GM19468 (cell line): ENCODE data around the gene WWC1.

Experiments used
- ATAC-seq: cut with Tn5 transposase; IDR thresholded peaks from one replicate; pipeline ENCODE4 v1.9.1; 2021; ENCODE audit warnings: mild to moderate bottlenecking, moderate library complexity, moderate number of reproducible peaks; ENCODE audit not compliant: unreplicated experiment; ENCODE audit errors: extremely low read depth

The WWC1 gene

GRCh38 chr5:168359820-168360460, 68.5 kb downstream of the WWC1 start:
- no peak for ATAC-seq

GRCh38 chr5:168360521-168361285, 69.3 kb downstream of the WWC1 start:
- no peak for ATAC-seq

- no peak for ATAC-seq
Measured at GRCh38 chr5:168362097-168362885, 70.8 kb downstream of the WWC1 start.

- no peak for ATAC-seq
Measured at GRCh38 chr5:168364151-168364661, 72.8 kb downstream of the WWC1 start.

- ATAC-seq, result no peak
Measured at GRCh38 chr5:168364750-168365550, 73.5 kb downstream of the WWC1 start.

GRCh38 chr5:168365581-168366081, 74.2 kb downstream of the WWC1 start:
- ATAC-seq, result no peak

- ATAC-seq, result no peak
Measured at GRCh38 chr5:168366116-168366515, 74.7 kb downstream of the WWC1 start.

- ATAC-seq, result no peak
Measured at GRCh38 chr5:168368854-168369253, 77.4 kb downstream of the WWC1 start.

- ATAC-seq, result no peak
Measured at GRCh38 chr5:168370831-168371230, 79.4 kb downstream of the WWC1 start.

GRCh38 chr5:168372356-168372946, 81.0 kb downstream of the WWC1 start:
- ATAC-seq, result no peak

- ATAC-seq, result no peak
Measured at GRCh38 chr5:168374532-168374931, 83.1 kb downstream of the WWC1 start.

- no peak for ATAC-seq
Measured at GRCh38 chr5:168375214-168375613, 83.8 kb downstream of the WWC1 start.

- no peak for ATAC-seq
Measured at GRCh38 chr5:168377525-168377924, 86.1 kb downstream of the WWC1 start.

GRCh38 chr5:168378741-168379140, 87.3 kb downstream of the WWC1 start:
- ATAC-seq, result no peak

- no peak for ATAC-seq
Measured at GRCh38 chr5:168382421-168382820, 91.0 kb downstream of the WWC1 start.

GRCh38 chr5:168390491-168390890, 99.0 kb downstream of the WWC1 start:
- no peak for ATAC-seq

GRCh38 chr5:168393773-168394172, 102.3 kb downstream of the WWC1 start:
- ATAC-seq, result no peak

- no peak for ATAC-seq
Measured at GRCh38 chr5:168400429-168401220, 109.2 kb downstream of the WWC1 start.

- no peak for ATAC-seq
Measured at GRCh38 chr5:168401226-168401625, 109.8 kb downstream of the WWC1 start.
